Inflammatory macrophage treated with lipopolysaccharide for 1 hour (primary cell): Measurements from ENCODE around the gene RBMS2.
A peak's percentile ranks its signal among the peaks of the same experiment; 100 is the strongest.

ENCODE experiments used
- DNase-seq, 2 donors: peaks; one replicate each; pipeline ENCODE4 v3.0.0-alpha.2; 2020 to 2022

The RBMS2 gene

GRCh38 chr12:56632701-56633467 lies 111.3 kb downstream of the RBMS2 start:
- DNase-seq: no peak

GRCh38 chr12:56633468-56634241 lies 112.0 kb downstream of the RBMS2 start:
- no peak for DNase-seq

GRCh38 chr12:56634242-56634836 lies 112.7 kb downstream of the RBMS2 start:
- peak in 1 of 2 donors; percentile 50 for DNase-seq

GRCh38 chr12:56634837-56635791 lies 113.5 kb downstream of the RBMS2 start:
- DNase-seq: peak in 1 of 2 donors; percentile 27

- DNase-seq: peak; percentile 81 to 87
These were observed 114.4 kb downstream of the RBMS2 start for GRCh38 chr12:56635806-56636674.

GRCh38 chr12:56636675-56637540 lies 115.3 kb downstream of the RBMS2 start:
- DNase-seq: peak; percentile 85 to 90

GRCh38 chr12:56637621-56638020 lies 116.0 kb downstream of the RBMS2 start:
- no peak for DNase-seq

GRCh38 chr12:56641219-56641618 lies 119.6 kb downstream of the RBMS2 start:
- no peak for DNase-seq

GRCh38 chr12:56644654-56645053 lies 123.0 kb downstream of the RBMS2 start:
- DNase-seq: no peak

GRCh38 chr12:56645201-56645716 lies 123.6 kb downstream of the RBMS2 start:
- no peak for DNase-seq
